Gastrocnemius medialis (tissue), 4 donors: ENCODE measurements around the gene SLC35A5. TPM values are rescaled to one million over a fixed set of nuclear protein-coding genes. Genes with fewer than 3 reads are reported as not detected.

ENCODE experiments used
- ATAC-seq, 2 donors: fragments of 150-250 bp; one replicate each; pipeline ENCODE4 v1.9.1; 2016
- DNase-seq, 2 donors: peaks; one replicate each; pipeline ENCODE4 v3.0.0-alpha.2; 2019
- H3K27ac ChIP-seq, 4 donors: fragments of 200-600 bp; sonication (generic); 1 replicate in 1 of 4; 2 replicates in 3 of 4; pipeline ENCODE4 v1.5.1; 2016 to 2018; ENCODE audit warnings: mild to moderate bottlenecking in 2 of 4, moderate library complexity in 1 of 4
- H3K27me3 ChIP-seq, 3 donors: fragments of 200-600 bp; sonication (generic) in 2 of 3; 1 replicate in 1 of 3; 2 replicates in 2 of 3; pipeline versions ENCODE4 v1.5.1 to v1.6.0; 2016 to 2019; ENCODE audit warnings: mild to moderate bottlenecking in 1 of 3, moderate library complexity in 1 of 3
- H3K36me3 ChIP-seq, 2 donors: fragments of 200-600 bp; sonication (generic) in 1 of 2; one replicate each; pipeline ENCODE4 v1.5.1; 2017 to 2018
- H3K4me1 ChIP-seq, 2 donors: fragments of 200-600 bp; sonication (generic) in 1 of 2; one replicate each; pipeline ENCODE4 v1.5.1; 2016 to 2017; ENCODE audit warnings: mild to moderate bottlenecking in 2 of 2
- H3K4me3 ChIP-seq, 4 donors: fragments of 200-600 bp; sonication (generic) in 3 of 4; 1 replicate in 1 of 4; 2 replicates in 3 of 4; pipeline ENCODE4 v1.5.1; 2016 to 2019; ENCODE audit warnings: mild to moderate bottlenecking in 2 of 4
- H3K9me3 ChIP-seq, 3 donors: fragments of 200-600 bp; sonication (generic) in 2 of 3; 1 replicate in 1 of 3; 2 replicates in 2 of 3; pipeline ENCODE4 v1.5.1; 2016 to 2019
- CTCF ChIP-seq, 5 experiments: fragments of 450-650 bp in 3 of 5; fragments of 200-600 bp in 2 of 5; sonication (generic) in 2 of 5; IDR thresholded peaks in 4 of 5; conservative IDR thresholded peaks in 1 of 5; 1 replicate in 4 of 5; 2 replicates in 1 of 5; pipeline ENCODE4 v1.5.1; 2016 to 2019; ENCODE audit warnings: antibody characterized with exemption in 5 of 5, mild to moderate bottlenecking in 3 of 5, moderate library complexity in 3 of 5
- POLR2A ChIP-seq, 2 donors: fragments of 450-650 bp; IDR thresholded peaks; one replicate each; pipeline ENCODE4 v1.6.1; 2017; ENCODE audit warnings: antibody characterized with exemption in 2 of 2, mild to moderate bottlenecking in 2 of 2, moderate library complexity in 2 of 2
- in situ Hi-C, 4 donors: fragments of 200-750 bp; cut with MboI; loops; one replicate each; pipeline versions ENCODE4 v1.15.0 to v1.8.0; 2017; ENCODE audit warnings: low sequenced_read_pairs in 4 of 4
- intact Hi-C: fragments of 100-400 bp; cut with DNase I; formaldehyde crosslinking; loops from one replicate; pipeline ENCODE4 v1.15.1; 2023; ENCODE audit warnings: low total_unique reads
- total RNA-seq, 4 donors: library from RNA; depleted of rRNA; stranded (reverse); fragments of >200 nt; gene quantifications; one replicate each; pipeline versions ENCODE4 v1.1.0 to v1.2.3, GENCODE V29; 2016

Gene SLC35A5
- total RNA-seq, 4 donors from 2014 or later: 5.0 to 15.3 (median 9.5) TPM

GRCh38 chr3:112582244-112582874 lies 20.5 kb downstream of the SLC35A5 start:
- Histone ChIP-seq H3K27me3 (no peaks in the 10 kb centered on the region), H3K36me3 (peaks cover 0 to 59% of the 10 kb centered on the region in 2 donors)
- in situ Hi-C loops: no loop called here

GRCh38 chr3:112583105-112583504 lies 21.3 kb downstream of the SLC35A5 start:
- Histone ChIP-seq H3K27ac (no peak overlapping the region), H3K4me3 (no peak overlapping the region), H3K36me3 (peaks cover 0 to 53% of the 10 kb centered on the region in 2 donors), H3K9me3 (no peaks in the 10 kb centered on the region), H3K27me3 (no peaks in the 10 kb centered on the region), H3K4me1 (no peaks in the 10 kb centered on the region)
- in situ Hi-C loops: no loop called here
- no peak for DNase-seq
- TF ChIP-seq POLR2A (IDR thresholded peaks at IDR 0.05) (no peak), CTCF (IDR thresholded peaks at IDR 0.05 in 4 of 5, conservative IDR thresholded peaks at IDR 0.05 in 1 of 5) (no peak)
- intact Hi-C loops: no loop called here
- no peak for ATAC-seq

More at GRCh38 chr3:112582244-112582874, 20.5 kb downstream of the SLC35A5 start:
- no peak overlapping the region for H3K4me3 ChIP-seq
- H3K27ac ChIP-seq: no peak overlapping the region
- no peaks in the 10 kb centered on the region for H3K4me1 ChIP-seq
- no peaks in the 10 kb centered on the region for H3K9me3 ChIP-seq
- TF ChIP-seq CTCF (IDR thresholded peaks at IDR 0.05 in 4 of 5, conservative IDR thresholded peaks at IDR 0.05 in 1 of 5) (peak in 1 of 5 experiments; percentile 31), POLR2A (IDR thresholded peaks at IDR 0.05) (no peak)
- intact Hi-C loops: no loop called here
- DNase-seq (no peak), ATAC-seq (no peak)

DNA sequence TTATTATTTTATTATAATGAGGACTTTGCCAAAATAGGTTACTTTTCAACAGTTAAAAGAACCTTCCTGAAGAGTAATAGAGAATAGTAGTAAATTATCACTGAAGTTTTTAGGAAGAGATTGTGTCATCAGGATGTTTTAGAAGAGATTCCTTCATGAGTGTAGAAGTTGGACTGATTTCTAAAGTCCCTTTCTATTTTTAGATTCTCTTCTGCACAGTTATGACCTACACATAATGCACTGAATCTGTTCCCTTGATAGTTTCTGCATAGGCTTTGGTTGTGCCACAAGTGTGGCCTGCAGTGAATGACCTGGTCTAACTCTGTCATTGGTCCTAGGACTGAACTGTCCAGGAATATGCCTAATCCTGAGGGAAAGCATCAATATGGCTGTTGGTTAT lies 23.9 kb downstream of the SLC35A5 start:
- intact Hi-C loops: no loop called here
- ATAC-seq (no peak), DNase-seq (no peak)
- TF ChIP-seq POLR2A (IDR thresholded peaks at IDR 0.05) (no peak), CTCF (IDR thresholded peaks at IDR 0.05 in 4 of 5, conservative IDR thresholded peaks at IDR 0.05 in 1 of 5) (no peak)
- Histone ChIP-seq H3K36me3 (peaks cover 0 to 49% of the 10 kb centered on the region in 2 donors), H3K4me3 (no peak overlapping the region), H3K4me1 (no peaks in the 10 kb centered on the region), H3K27ac (no peak overlapping the region), H3K27me3 (no peaks in the 10 kb centered on the region), H3K9me3 (no peaks in the 10 kb centered on the region)
- in situ Hi-C loops: no loop called here

GRCh38 chr3:112587336-112587735 lies 25.5 kb downstream of the SLC35A5 start:
- Histone ChIP-seq H3K27ac (no peak overlapping the region), H3K9me3 (no peaks in the 10 kb centered on the region), H3K27me3 (no peaks in the 10 kb centered on the region), H3K36me3 (peaks cover 0 to 42% of the 10 kb centered on the region in 2 donors), H3K4me3 (no peak overlapping the region), H3K4me1 (no peaks in the 10 kb centered on the region)
- no peak for ATAC-seq
- in situ Hi-C loops (no loop called here), intact Hi-C loops (no loop called here)
- TF ChIP-seq POLR2A (IDR thresholded peaks at IDR 0.05): no peak
- TF ChIP-seq CTCF (IDR thresholded peaks at IDR 0.05 in 4 of 5, conservative IDR thresholded peaks at IDR 0.05 in 1 of 5): no peak
- no peak for DNase-seq

DNA sequence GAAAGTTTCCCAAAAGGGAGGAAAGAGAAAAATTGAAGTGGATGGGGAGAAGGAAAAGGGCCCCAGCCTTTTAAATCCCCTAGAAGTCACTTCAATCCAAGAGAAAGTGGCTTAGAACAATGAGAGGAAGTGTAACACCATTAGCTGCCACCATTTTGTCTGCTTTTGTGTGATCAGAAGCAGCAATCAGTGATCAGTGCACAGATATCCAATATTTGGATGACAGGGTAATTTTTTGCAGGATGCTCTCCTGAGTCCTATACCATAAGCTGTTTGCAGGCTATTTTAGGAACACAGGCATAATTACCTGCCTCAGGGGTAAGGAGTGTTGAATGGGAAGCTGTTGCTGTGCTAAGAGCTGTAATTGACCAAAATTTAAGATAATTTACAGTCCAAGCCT lies 31.4 kb downstream of the SLC35A5 start:
- in situ Hi-C loops (no loop called here), intact Hi-C loops (no loop called here)
- no peaks in the 10 kb centered on the region for H3K9me3 ChIP-seq
- H3K27ac ChIP-seq: no peak overlapping the region
- no peaks in the 10 kb centered on the region for H3K4me1 ChIP-seq
- DNase-seq (no peak), ATAC-seq (no peak)
- TF ChIP-seq CTCF (IDR thresholded peaks at IDR 0.05 in 4 of 5, conservative IDR thresholded peaks at IDR 0.05 in 1 of 5) (no peak), POLR2A (IDR thresholded peaks at IDR 0.05) (no peak)
- H3K4me3 ChIP-seq: no peak overlapping the region
- H3K36me3 ChIP-seq: peaks cover 0 to 23% of the 10 kb centered on the region in 2 donors
- H3K27me3 ChIP-seq: no peaks in the 10 kb centered on the region
